Stimulated activated CD8-positive, alpha-beta memory T cell treated with anti-CD3 and anti-CD28 coated beads, Interleukin-15, amount 100 ng/mL, for 1 hour (primary cell): ENCODE measurements around the gene TRPM6.
"Not testable (repeated sequence)": the region's sequence is repeated elsewhere in the genome, so short reads cannot be mapped to it uniquely, and the experiment has no call there.

Experiments used
- DNase-seq: peaks from one replicate; pipeline ENCODE4 v3.0.0-alpha.2; 2020; ENCODE audit warnings: low read depth

TRPM6 gene, protein sequence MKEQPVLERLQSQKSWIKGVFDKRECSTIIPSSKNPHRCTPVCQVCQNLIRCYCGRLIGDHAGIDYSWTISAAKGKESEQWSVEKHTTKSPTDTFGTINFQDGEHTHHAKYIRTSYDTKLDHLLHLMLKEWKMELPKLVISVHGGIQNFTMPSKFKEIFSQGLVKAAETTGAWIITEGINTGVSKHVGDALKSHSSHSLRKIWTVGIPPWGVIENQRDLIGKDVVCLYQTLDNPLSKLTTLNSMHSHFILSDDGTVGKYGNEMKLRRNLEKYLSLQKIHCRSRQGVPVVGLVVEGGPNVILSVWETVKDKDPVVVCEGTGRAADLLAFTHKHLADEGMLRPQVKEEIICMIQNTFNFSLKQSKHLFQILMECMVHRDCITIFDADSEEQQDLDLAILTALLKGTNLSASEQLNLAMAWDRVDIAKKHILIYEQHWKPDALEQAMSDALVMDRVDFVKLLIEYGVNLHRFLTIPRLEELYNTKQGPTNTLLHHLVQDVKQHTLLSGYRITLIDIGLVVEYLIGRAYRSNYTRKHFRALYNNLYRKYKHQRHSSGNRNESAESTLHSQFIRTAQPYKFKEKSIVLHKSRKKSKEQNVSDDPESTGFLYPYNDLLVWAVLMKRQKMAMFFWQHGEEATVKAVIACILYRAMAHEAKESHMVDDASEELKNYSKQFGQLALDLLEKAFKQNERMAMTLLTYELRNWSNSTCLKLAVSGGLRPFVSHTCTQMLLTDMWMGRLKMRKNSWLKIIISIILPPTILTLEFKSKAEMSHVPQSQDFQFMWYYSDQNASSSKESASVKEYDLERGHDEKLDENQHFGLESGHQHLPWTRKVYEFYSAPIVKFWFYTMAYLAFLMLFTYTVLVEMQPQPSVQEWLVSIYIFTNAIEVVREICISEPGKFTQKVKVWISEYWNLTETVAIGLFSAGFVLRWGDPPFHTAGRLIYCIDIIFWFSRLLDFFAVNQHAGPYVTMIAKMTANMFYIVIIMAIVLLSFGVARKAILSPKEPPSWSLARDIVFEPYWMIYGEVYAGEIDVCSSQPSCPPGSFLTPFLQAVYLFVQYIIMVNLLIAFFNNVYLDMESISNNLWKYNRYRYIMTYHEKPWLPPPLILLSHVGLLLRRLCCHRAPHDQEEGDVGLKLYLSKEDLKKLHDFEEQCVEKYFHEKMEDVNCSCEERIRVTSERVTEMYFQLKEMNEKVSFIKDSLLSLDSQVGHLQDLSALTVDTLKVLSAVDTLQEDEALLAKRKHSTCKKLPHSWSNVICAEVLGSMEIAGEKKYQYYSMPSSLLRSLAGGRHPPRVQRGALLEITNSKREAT (N-terminal part only)

DNA sequence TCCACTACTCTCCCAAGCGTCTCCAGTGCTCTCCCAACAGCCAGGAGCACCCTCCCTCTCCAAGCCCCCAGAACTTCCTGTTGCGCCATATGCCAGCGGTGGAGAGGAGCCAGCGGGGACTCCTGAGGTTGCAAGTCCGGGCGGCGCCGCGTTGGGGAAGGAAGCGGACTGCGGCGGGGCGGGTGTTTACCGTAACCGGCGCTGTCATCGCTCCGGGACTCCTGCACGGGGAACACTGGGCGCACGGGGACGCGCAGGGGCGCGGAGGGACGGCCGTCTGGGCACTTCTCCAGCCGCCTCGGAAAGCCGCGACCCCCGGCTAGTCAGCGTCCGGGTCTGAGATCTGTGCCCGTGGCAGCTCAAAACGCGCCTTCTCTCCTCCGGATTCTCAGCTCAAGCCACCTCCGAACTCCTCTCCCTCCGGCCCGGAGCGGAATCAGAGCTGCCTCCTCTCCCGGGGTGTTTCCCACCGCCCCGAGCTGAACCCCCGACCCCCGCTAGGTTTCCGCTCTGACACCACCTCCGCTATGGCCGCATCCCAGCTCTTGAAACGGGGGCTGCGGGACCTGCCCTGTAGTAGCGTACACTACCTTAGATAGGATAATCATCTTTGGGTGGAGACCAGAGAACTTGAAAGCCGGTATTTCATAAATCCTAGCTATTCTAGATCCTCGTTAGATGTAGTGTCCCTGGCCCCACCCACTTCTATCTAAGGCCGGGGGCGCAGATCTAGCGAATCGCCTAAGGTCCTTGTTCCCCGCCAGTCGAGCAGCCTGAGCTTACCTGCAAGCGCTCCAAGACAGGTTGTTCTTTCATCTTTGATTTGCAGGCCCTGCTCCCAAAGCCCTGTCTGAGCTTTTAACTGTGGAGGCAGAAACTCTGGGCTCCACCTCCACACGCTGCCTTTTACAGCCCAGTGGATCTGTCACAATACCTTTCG, at the start of gene TRPM6:
Gene TRPM6, minus strand, starts transcription at position 881 of the 940 bp plus-strand sequence. Its CDS starts 65 bp downstream, at position 816.
- DNase-seq = peak; percentile 7

- no peak for DNase-seq
Measured at GRCh38 chr9:74935008-74935407, 47.3 kb upstream of the TRPM6 start.

GRCh38 chr9:74921737-74922136, 34.0 kb upstream of the TRPM6 start:
- DNase-seq = no peak

- no peak for DNase-seq
Measured at GRCh38 chr9:74920944-74921626, 33.4 kb upstream of the TRPM6 start.

DNA sequence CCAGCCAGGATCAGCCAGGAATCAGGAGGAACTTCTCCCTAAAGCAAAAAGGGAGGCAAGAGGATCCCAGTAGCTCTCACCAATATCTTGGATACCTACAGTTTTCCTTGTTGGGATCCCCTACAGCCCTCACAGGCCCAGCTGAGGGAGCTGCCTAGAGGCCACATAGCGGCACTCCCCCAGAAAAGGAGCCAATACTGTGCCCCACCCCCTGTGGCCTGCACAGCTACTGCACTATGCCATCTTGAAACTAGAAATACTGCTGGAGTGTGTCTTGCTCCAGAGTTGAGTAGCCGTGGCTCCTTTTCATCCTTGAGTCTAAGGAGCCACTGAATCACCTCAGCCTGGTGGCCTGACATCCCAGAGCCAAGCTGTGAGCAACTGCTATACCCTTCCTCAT, 22.3 kb upstream of the TRPM6 start:
- no peak for DNase-seq

DNA sequence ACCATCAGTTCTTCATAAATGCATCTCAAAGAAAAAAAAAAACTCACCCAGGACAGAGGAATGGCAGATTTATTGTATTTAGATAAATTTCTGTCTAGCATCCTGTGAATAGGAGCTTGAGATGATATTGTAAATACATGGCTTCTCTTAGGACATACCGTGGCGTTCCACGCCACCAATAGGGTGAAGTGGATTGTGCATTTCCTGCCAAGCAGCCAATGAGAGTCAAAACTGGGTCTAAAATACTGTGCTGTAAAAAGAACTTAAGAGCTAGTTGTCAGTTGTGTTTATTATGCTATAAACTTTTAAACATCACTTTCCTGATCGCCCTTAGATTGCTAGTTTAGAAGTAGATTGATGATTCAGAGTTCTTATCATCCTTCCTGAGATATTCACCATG, 20.9 kb upstream of the TRPM6 start:
- DNase-seq = no peak

DNA sequence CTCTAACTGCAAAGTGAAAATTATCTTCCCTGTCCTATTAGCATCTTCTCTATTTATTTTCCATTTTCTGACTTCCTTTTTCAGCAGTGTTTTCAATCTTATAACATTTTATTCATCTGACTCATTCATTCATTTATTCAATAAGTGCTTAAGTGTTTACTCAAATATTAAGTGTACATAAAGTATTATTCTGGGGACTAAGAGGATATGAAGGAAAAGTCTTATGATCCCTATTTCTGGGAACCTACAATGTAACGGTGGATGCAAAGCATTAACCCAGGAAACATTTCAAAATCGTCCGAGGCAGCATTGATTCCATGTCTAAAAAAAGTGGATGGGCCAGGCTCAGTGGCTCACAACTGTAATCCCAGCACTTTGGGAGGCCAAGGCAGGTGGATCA, 19.4 kb upstream of the TRPM6 start:
- DNase-seq = no peak

DNA sequence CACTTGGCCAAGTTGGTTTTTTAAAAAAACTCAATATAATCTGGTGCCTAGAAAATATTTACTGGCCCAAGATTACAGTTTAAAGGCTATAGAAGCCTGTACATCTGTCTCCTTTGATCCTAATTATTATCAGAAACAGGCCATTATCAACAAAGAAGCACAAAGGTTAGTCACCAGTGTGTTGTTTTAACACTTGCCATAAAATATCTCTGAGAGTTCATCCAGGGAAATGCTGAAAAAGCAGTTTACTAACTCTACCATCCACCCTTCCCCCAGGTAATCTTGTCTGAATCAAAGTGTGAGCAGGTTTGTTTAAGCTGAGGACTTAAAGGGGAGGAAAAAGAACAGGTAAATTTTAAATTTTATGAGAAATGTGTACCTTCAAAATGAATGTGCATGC, 13.3 kb upstream of the TRPM6 start:
- DNase-seq = no peak

- DNase-seq = not testable (repeated sequence)
Measured at GRCh38 chr9:74888449-74888848, 728 bp upstream of the TRPM6 start.

DNA sequence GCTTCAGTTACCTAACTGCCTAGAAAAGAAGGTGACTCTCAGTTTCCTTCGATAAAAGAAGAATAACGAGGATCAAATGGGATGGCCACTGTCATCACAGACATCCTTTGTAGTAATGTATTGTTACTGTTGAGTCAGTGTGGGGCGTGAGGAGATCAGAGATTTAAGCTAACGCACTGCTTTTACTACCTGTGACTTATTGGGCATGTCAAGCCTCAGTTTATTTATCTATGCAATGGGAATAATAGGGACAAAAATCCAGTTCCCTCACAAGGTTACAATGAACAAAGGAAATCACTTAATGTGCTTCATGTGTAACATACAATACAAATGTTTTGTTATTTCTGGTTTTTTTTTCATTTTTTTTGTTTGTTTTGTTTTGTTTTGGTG, 255 bp upstream of the TRPM6 start:
- DNase-seq = no peak

DNA sequence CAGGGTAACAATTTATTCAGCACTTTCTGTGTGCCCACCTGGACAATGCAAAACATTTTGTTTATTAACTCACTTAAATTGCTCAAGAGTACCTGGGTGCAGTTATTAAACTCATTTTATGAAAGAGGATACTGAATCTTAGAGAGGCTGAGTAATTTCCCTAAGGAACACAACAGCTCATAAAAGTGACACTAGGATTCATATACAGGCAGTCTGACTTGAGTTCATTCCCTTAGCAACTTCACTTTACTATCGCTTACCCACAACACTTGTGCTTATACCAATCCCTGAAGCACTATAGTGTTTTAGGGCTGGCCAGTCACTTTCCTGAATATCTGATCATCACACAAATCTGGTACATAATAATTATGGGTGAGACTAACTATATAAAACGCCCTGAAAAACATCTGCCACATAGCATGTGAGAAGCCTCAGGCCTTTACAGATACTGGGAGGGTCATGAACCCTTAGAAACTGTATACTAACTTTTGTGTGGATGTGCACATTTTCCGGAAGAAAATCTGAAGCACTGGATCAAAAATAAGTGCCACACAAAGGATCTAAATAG, 11.3 kb downstream of the TRPM6 start:
- no peak for DNase-seq

- no peak for DNase-seq
Measured at GRCh38 chr9:74875656-74876055, 12.1 kb downstream of the TRPM6 start.

- no peak for DNase-seq
Measured at GRCh38 chr9:74874220-74874619, 13.5 kb downstream of the TRPM6 start.

GRCh38 chr9:74872619-74873233, 15.0 kb downstream of the TRPM6 start:
- DNase-seq = no peak

GRCh38 chr9:74867483-74867882, 20.2 kb downstream of the TRPM6 start:
- no peak for DNase-seq

DNA sequence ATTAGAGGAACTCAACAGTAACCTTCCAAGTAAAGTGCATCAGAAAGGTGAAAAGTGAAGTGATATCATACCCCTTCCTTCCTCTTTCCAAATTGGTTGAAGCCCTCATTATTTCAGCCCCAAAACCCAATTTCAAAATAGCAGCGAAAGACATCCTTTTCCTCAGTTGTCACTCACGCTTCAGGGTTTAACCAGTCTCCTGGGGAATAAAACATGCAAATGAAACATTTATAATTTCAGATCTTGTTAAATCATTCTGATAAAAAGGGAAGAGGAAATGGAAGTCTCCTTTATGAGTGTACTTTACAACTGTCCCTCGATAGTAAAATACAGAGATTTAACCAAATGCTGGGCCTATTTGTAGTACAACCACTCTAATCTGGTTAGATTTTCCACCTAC, 22.5 kb downstream of the TRPM6 start:
- no peak for DNase-seq

- DNase-seq = no peak
Measured at GRCh38 chr9:74861773-74862474, 25.8 kb downstream of the TRPM6 start.

DNA sequence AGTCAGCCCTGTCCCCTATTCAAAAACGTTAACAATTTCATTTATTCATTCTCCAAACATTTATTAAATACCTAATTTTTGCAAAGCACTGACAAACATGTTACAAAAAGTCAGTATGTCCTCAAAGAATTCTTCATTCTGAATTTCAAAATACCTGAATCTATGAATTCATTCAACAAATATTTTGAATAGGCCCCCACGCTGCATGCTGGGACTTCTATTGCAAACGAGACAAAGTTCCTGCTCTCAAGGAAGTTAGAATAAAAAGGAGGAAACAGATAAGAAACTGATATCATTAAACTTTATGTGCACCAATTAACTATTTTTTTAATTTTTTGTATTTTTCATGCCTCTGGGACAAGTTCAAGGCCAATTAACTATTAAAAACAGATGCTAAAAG, 26.6 kb downstream of the TRPM6 start:
- no peak for DNase-seq

- not testable (repeated sequence) for DNase-seq
Measured at GRCh38 chr9:74860247-74860646, 27.5 kb downstream of the TRPM6 start.
